B cell (primary cell): ENCODE measurements around the gene COBL.

ENCODE experiments used
- CTCF ChIP-seq: fragments of 200-600 bp; IDR thresholded peaks from one replicate; pipeline ENCODE4 v1.8.0; 2022; ENCODE audit warnings: antibody characterized with exemption, mild to moderate bottlenecking
- EZH2 ChIP-seq: IDR thresholded peaks from 2 replicates; pipeline ENCODE4 v1.6.1; 2012; ENCODE audit warnings: borderline replicate concordance, low read depth, mild to moderate bottlenecking, moderate library complexity, low read length; ENCODE audit not compliant: insufficient read depth, poor library complexity, severe bottlenecking

GRCh38 chr7:51255036-51255435 lies 61.6 kb downstream of the COBL start:
- TF ChIP-seq CTCF (no peak), EZH2 (no peak)
